A549 (cell line): ENCODE results near the gene PDE4D.

ENCODE experiments used
- CHD2 ChIP-seq: fragments of 150-350 bp; IDR thresholded peaks from 2 replicates; pipeline ENCODE4 v1.6.1; 2014; ENCODE audit warnings: low read length; ENCODE audit not compliant: partially characterized antibody
- CTCF ChIP-seq: fragments of >200 bp; sonication (Bioruptor Twin); formaldehyde crosslinking; IDR thresholded peaks from 3 replicates; pipeline ENCODE4 v1.5.1; 2016
- EHMT2 ChIP-seq: fragments of 200-600 bp; sonication (generic); IDR thresholded peaks from 2 replicates; pipeline ENCODE4 v1.6.1; 2016; ENCODE audit warnings: antibody characterized with exemption, low read depth, mild to moderate bottlenecking, moderate library complexity
- ELK1 ChIP-seq: fragments of 150-350 bp; IDR thresholded peaks from 2 replicates; pipeline ENCODE4 v1.6.1; 2014; ENCODE audit warnings: low read depth, mild to moderate bottlenecking, low read length
- EP300 ChIP-seq, 2 experiments: fragments of >200 bp; sonication (Bioruptor Twin); formaldehyde crosslinking; IDR thresholded peaks; 2 replicates in 1 of 2; 3 replicates in 1 of 2; pipeline ENCODE4 v1.6.1; 2016 to 2017
- HMGXB4 ChIP-seq: fragments of 250-450 bp; sonication (Bioruptor Pico); IDR thresholded peaks from 2 replicates; pipeline ENCODE4 v1.5.0; 2021; ENCODE audit warnings: mild to moderate bottlenecking, moderate library complexity, borderline replicate concordance
- JUN ChIP-seq, 2 experiments: fragments of >200 bp; sonication (Bioruptor Twin); formaldehyde crosslinking; IDR thresholded peaks; 2 replicates in 1 of 2; 3 replicates in 1 of 2; pipeline ENCODE4 v1.6.1; 2016 to 2017
- JUNB ChIP-seq: fragments of >200 bp; sonication (Bioruptor Twin); formaldehyde crosslinking; IDR thresholded peaks from 2 replicates; pipeline ENCODE4 v1.6.1; 2016
- NPAS2 ChIP-seq: fragments of 250-450 bp; sonication (Bioruptor Pico); IDR thresholded peaks from 2 replicates; pipeline ENCODE4 v1.8.0; 2022; ENCODE audit warnings: mild to moderate bottlenecking, moderate library complexity, borderline replicate concordance
- PBX3 ChIP-seq: IDR thresholded peaks from 2 replicates; pipeline ENCODE4 v1.6.1; 2012
- PHF8 ChIP-seq: fragments of 200-600 bp; sonication (generic); IDR thresholded peaks from 2 replicates; pipeline ENCODE4 v1.6.1; 2016; ENCODE audit warnings: low read depth, mild to moderate bottlenecking, antibody characterized with exemption, moderate library complexity, borderline replicate concordance
- POLR2A ChIP-seq: IDR thresholded peaks from 2 replicates; pipeline ENCODE4 v1.6.1; 2012; ENCODE audit warnings: mild to moderate bottlenecking, low read length
- USF2 ChIP-seq: fragments of 450-650 bp; IDR thresholded peaks from 2 replicates; pipeline ENCODE4 v1.6.1; 2014; ENCODE audit warnings: antibody characterized with exemption

GRCh38 chr5:59685793-59686192, 207.7 kb downstream of the PDE4D start:
- TF ChIP-seq CHD2 (no peak), PHF8 (no peak), JUN (IDR thresholded peaks at IDR 0.05) (no peak), JUNB (no peak), EP300 (IDR thresholded peaks at IDR 0.05) (no peak), CTCF (no peak), ELK1 (no peak), NPAS2 (CRISPR knock-in tag) (no peak), POLR2A (no peak), HMGXB4 (CRISPR knock-in tag) (no peak), PBX3 (no peak), EHMT2 (no peak), USF2 (no peak)
